ENCODE data around the gene FBXW10B. TPM values are rescaled to one million over a fixed set of nuclear protein-coding genes. Genes with fewer than 3 reads are reported as not detected.
A peak's percentile ranks its signal among the peaks of the same experiment; 100 is the strongest.

Gene FBXW10B
- total RNA-seq, 1 experiment from 2014 or later, result not detected

DNA sequence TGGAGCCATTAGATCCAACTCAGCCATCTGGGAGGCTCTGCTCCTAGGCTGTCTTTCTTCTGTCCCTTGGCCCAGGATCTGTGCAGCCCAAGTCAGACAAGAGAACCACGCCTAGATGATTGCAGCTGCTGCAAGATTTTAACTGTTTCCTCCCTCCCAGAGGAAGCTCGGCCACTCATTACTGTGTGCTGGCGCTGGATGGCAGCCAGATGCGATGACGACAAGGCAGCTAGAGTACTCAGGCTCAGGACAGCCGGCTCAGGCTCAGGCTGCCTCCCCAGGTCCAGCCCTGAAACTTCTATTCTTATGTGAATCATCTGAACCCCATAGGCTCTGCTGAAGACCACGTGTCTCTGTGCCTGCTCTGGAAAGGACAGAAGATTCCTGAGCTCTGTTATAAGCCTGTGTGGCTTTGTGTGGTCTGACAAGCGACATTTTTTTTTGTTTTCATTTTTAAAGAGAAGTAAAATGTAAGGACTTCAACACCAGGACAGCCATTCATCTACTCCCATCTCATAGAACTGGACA lies 32.1 kb upstream of the FBXW10B start:
- Histone ChIP-seq H3K27ac (ENCODE audit: insufficient read length, low read depth, low read length) (no peak overlapping the region), H4K20me1 (ENCODE audit: control insufficient read depth, insufficient read depth, insufficient read length) (no peaks in the 10 kb centered on the region), H2BK120ac (ENCODE audit: low read depth, low read length, poor library complexity, severe bottlenecking) (no peak overlapping the region), H4K8ac (replicated peaks; ENCODE audit: insufficient read length, low read depth, low read length) (no peak overlapping the region), H2AFZ (ENCODE audit: low read length) (no peak overlapping the region), H3K4ac (ENCODE audit: low read depth, low read length) (no peak overlapping the region), H3K27me3 (ENCODE audit: insufficient read depth, low read length) (no peaks in the 10 kb centered on the region), H3K79me1 (ENCODE audit: insufficient read depth, low read depth, low read length, poor library complexity, severe bottlenecking) (no peaks in the 10 kb centered on the region), H3K23ac (ENCODE audit: insufficient read length, low read depth, low read length) (no peak overlapping the region), H3K14ac (ENCODE audit: insufficient read depth, low read length) (peak overlapping the region; percentile 34; the same call in 1 of the 2 replicates), H3K23me2 (ENCODE audit: insufficient read length, low read depth, low read length, poor library complexity, severe bottlenecking) (no peaks in the 10 kb centered on the region), H3K4me2 (ENCODE audit: insufficient read depth, insufficient read length, low read length) (no peak overlapping the region), H2BK15ac (ENCODE audit: low read depth, low read length) (no peak overlapping the region), H3T11ph (ENCODE audit: low read length) (no peak overlapping the region), H3K9me3 (ENCODE audit: control insufficient read depth, low read depth, low read length) (no peaks in the 10 kb centered on the region), H4K5ac (ENCODE audit: insufficient read length, low read depth, low read length) (no peak overlapping the region), H3K4me1 (ENCODE audit: insufficient read depth, low read length) (peaks cover 3% of the 10 kb centered on the region; the same call in 1 of the 2 replicates), H2BK12ac (ENCODE audit: insufficient read length, low read depth, low read length) (no peak overlapping the region), H2BK5ac (ENCODE audit: insufficient read length, low read length) (no peak overlapping the region), H2AK5ac (ENCODE audit: insufficient read length, low read length) (no peak overlapping the region), H4K91ac (ENCODE audit: insufficient read length, low read depth, low read length) (no peak overlapping the region), H3K18ac (ENCODE audit: insufficient read length, low read depth, low read length) (peak overlapping the region; percentile 1), H3K56ac (ENCODE audit: insufficient read length, low read depth, low read length) (no peak overlapping the region), H3K79me2 (ENCODE audit: insufficient read depth, low read length) (no peaks in the 10 kb centered on the region), H3K9ac (ENCODE audit: extremely low read depth, insufficient read length, low read length) (no peak overlapping the region), H2BK20ac (ENCODE audit: low read depth, low read length, poor library complexity, severe bottlenecking) (no peak overlapping the region)
- Mint-ChIP-seq H3K27me3 (ENCODE audit: low read depth) (peaks cover 1% of the 10 kb centered on the region; the same call in 1 of the 2 replicates), H3K9me3 (no peaks in the 10 kb centered on the region), H3K27ac (peak overlapping the region in 2 of 3 experiments; percentile 70 to 90; a peak in 3 of 7 replicates), H3K4me1 (peaks cover 33 to 46% of the 10 kb centered on the region in 2 experiments), H3K36me3 (ENCODE audit: insufficient read depth in 1 of 3, low read depth in 3 of 3) (peaks cover 5 to 16% (median 10%) of the 10 kb centered on the region in 3 experiments; a peak in 6 of 7 replicates), H3K4me3 (peak overlapping the region in 1 of 2 experiments; percentile 17; a peak in 2 of 5 replicates)
- DNase-seq, result peak; percentile 87
- no CpG with 5 or more reads among the region's 8 CpGs for WGBS (ENCODE audit: extremely low coverage, insufficient read length, low lambda C conversion rate)
- TF ChIP-seq, protein P1, sequence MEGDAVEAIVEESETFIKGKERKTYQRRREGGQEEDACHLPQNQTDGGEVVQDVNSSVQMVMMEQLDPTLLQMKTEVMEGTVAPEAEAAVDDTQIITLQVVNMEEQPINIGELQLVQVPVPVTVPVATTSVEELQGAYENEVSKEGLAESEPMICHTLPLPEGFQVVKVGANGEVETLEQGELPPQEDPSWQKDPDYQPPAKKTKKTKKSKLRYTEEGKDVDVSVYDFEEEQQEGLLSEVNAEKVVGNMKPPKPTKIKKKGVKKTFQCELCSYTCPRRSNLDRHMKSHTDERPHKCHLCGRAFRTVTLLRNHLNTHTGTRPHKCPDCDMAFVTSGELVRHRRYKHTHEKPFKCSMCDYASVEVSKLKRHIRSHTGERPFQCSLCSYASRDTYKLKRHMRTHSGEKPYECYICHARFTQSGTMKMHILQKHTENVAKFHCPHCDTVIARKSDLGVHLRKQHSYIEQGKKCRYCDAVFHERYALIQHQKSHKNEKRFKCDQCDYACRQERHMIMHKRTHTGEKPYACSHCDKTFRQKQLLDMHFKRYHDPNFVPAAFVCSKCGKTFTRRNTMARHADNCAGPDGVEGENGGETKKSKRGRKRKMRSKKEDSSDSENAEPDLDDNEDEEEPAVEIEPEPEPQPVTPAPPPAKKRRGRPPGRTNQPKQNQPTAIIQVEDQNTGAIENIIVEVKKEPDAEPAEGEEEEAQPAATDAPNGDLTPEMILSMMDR (conservative IDR thresholded peaks at IDR 0.05), result no peak
